Duodenal mucosa (tissue), 2 donors: Measurements from ENCODE around the gene CAMTA1.

Source experiments
- H3K27ac ChIP-seq: one replicate; pipeline ENCODE4 v1.7.0; 2013; ENCODE audit warnings: low read depth, low read length
- H3K27me3 ChIP-seq, 2 donors: one replicate each; pipeline ENCODE4 v1.7.0; 2013; ENCODE audit warnings: low read length in 2 of 2, control low read depth in 1 of 2; ENCODE audit not compliant: insufficient read depth in 2 of 2, control insufficient read depth in 1 of 2
- H3K36me3 ChIP-seq, 2 donors: one replicate each; pipeline ENCODE4 v1.7.0; 2013; ENCODE audit warnings: low read length in 2 of 2, control low read depth in 1 of 2; ENCODE audit not compliant: insufficient read depth in 2 of 2, control insufficient read depth in 1 of 2
- H3K4me1 ChIP-seq, 2 donors: one replicate each; pipeline ENCODE4 v1.7.0; 2013; ENCODE audit warnings: low read length in 2 of 2, control low read depth in 1 of 2; ENCODE audit not compliant: insufficient read depth in 2 of 2, control insufficient read depth in 1 of 2
- H3K4me3 ChIP-seq, 2 donors: one replicate each; pipeline ENCODE4 v1.7.0; 2013; ENCODE audit warnings: low read length in 2 of 2, low read depth in 1 of 2
- H3K9ac ChIP-seq, 2 donors: one replicate each; pipeline ENCODE4 v1.7.0; 2013; ENCODE audit warnings: low read length in 2 of 2, low read depth in 1 of 2
- H3K9me3 ChIP-seq, 2 donors: one replicate each; pipeline ENCODE4 v1.7.0; 2013; ENCODE audit warnings: low read length in 2 of 2, control low read depth in 1 of 2; ENCODE audit not compliant: control insufficient read depth in 1 of 2

Gene CAMTA1

GRCh38 chr1:6757719-6758435, 27.4 kb upstream of the CAMTA1 start:
- no peak overlapping the region for H3K4me3 ChIP-seq
- H3K27me3 ChIP-seq: no peaks in the 10 kb centered on the region
- no peak overlapping the region for H3K27ac ChIP-seq
- no peaks in the 10 kb centered on the region for H3K4me1 ChIP-seq
- no peaks in the 10 kb centered on the region for H3K36me3 ChIP-seq
- no peaks in the 10 kb centered on the region for H3K9me3 ChIP-seq
- no peak overlapping the region for H3K9ac ChIP-seq

- no peaks in the 10 kb centered on the region for H3K9me3 ChIP-seq
- no peak overlapping the region for H3K4me3 ChIP-seq
- H3K4me1 ChIP-seq: no peaks in the 10 kb centered on the region
- no peaks in the 10 kb centered on the region for H3K36me3 ChIP-seq
- no peak overlapping the region for H3K9ac ChIP-seq
- H3K27me3 ChIP-seq: no peaks in the 10 kb centered on the region
- H3K27ac ChIP-seq: no peak overlapping the region
Observed at GRCh38 chr1:6761196-6761737, 24.0 kb upstream of the CAMTA1 start.

- Histone ChIP-seq H3K9me3 (no peaks in the 10 kb centered on the region), H3K4me3 (no peak overlapping the region), H3K9ac (no peak overlapping the region), H3K27ac (no peak overlapping the region), H3K27me3 (no peaks in the 10 kb centered on the region), H3K36me3 (no peaks in the 10 kb centered on the region), H3K4me1 (no peaks in the 10 kb centered on the region)
Observed at GRCh38 chr1:6762060-6762459, 23.2 kb upstream of the CAMTA1 start.

GRCh38 chr1:6770751-6771440, 14.4 kb upstream of the CAMTA1 start:
- no peak overlapping the region for H3K9ac ChIP-seq

GRCh38 chr1:6771441-6771769, 13.8 kb upstream of the CAMTA1 start:
- no peak overlapping the region for H3K27ac ChIP-seq

More at GRCh38 chr1:6770751-6771440, 14.4 kb upstream of the CAMTA1 start:
- Histone ChIP-seq H3K27ac (no peak overlapping the region), H3K27me3 (peaks cover 5 to 6% of the 10 kb centered on the region in 2 donors), H3K4me3 (no peak overlapping the region), H3K9me3 (no peaks in the 10 kb centered on the region), H3K4me1 (no peaks in the 10 kb centered on the region), H3K36me3 (no peaks in the 10 kb centered on the region)

GRCh38 chr1:6774381-6774780, 10.9 kb upstream of the CAMTA1 start:
- Histone ChIP-seq H3K4me3 (no peak overlapping the region), H3K27me3 (peaks cover 0 to 6% of the 10 kb centered on the region in 2 donors), H3K27ac (no peak overlapping the region), H3K4me1 (no peaks in the 10 kb centered on the region), H3K9ac (no peak overlapping the region), H3K36me3 (no peaks in the 10 kb centered on the region), H3K9me3 (peaks cover 0 to 8% of the 10 kb centered on the region in 2 donors)

More at GRCh38 chr1:6771441-6771769, 13.8 kb upstream of the CAMTA1 start:
- Histone ChIP-seq H3K36me3 (no peaks in the 10 kb centered on the region), H3K27me3 (peaks cover 5 to 6% of the 10 kb centered on the region in 2 donors), H3K4me3 (no peak overlapping the region), H3K9ac (no peak overlapping the region), H3K4me1 (no peaks in the 10 kb centered on the region), H3K9me3 (peaks cover 0 to 5% of the 10 kb centered on the region in 2 donors)

GRCh38 chr1:6775261-6776043, 9.8 kb upstream of the CAMTA1 start:
- no peak overlapping the region for H3K4me3 ChIP-seq
- H3K9ac ChIP-seq: no peak overlapping the region
- H3K4me1 ChIP-seq: no peaks in the 10 kb centered on the region
- H3K9me3 ChIP-seq: peaks cover 0 to 8% of the 10 kb centered on the region in 2 donors
- H3K27ac ChIP-seq: no peak overlapping the region
- no peaks in the 10 kb centered on the region for H3K36me3 ChIP-seq
- H3K27me3 ChIP-seq: peaks cover 0 to 6% of the 10 kb centered on the region in 2 donors

- Histone ChIP-seq H3K9ac (no peak overlapping the region), H3K36me3 (no peaks in the 10 kb centered on the region), H3K9me3 (peaks cover 0 to 8% of the 10 kb centered on the region in 2 donors), H3K4me3 (no peak overlapping the region), H3K27me3 (no peaks in the 10 kb centered on the region), H3K27ac (no peak overlapping the region), H3K4me1 (no peaks in the 10 kb centered on the region)
Observed at GRCh38 chr1:6776389-6776788, 8.9 kb upstream of the CAMTA1 start.

GRCh38 chr1:6776895-6777294, 8.4 kb upstream of the CAMTA1 start:
- Histone ChIP-seq H3K36me3 (no peaks in the 10 kb centered on the region), H3K4me3 (no peak overlapping the region), H3K27ac (no peak overlapping the region), H3K9me3 (peaks cover 0 to 8% of the 10 kb centered on the region in 2 donors), H3K27me3 (no peaks in the 10 kb centered on the region), H3K4me1 (no peaks in the 10 kb centered on the region), H3K9ac (no peak overlapping the region)

GRCh38 chr1:6777813-6778212, 7.4 kb upstream of the CAMTA1 start:
- Histone ChIP-seq H3K9me3 (peaks cover 0 to 8% of the 10 kb centered on the region in 2 donors), H3K36me3 (no peaks in the 10 kb centered on the region), H3K4me1 (peaks cover 0 to under 1% of the 10 kb centered on the region in 2 donors), H3K9ac (no peak overlapping the region), H3K27ac (no peak overlapping the region), H3K4me3 (no peak overlapping the region), H3K27me3 (no peaks in the 10 kb centered on the region)
